HepG2 (cell line): ENCODE measurements around the gene UBFD1. TPM values are rescaled to one million over a fixed set of nuclear protein-coding genes. Genes with fewer than 3 reads are reported as not detected.

ENCODE experiments used
- CBX5 ChIP-seq: sonication (generic); formaldehyde crosslinking; IDR thresholded peaks from 2 replicates; pipeline ENCODE4 v1.4.0; 2020; ENCODE audit warnings: missing genetic modification reagents, borderline replicate concordance
- ELF3 ChIP-seq: IDR thresholded peaks from 2 replicates; pipeline ENCODE4 v1.6.1; 2016; ENCODE audit warnings: missing genetic modification reagents, missing compliant biosample characterization
- ERF ChIP-seq: IDR thresholded peaks from 2 replicates; pipeline ENCODE4 v1.6.1; 2018; ENCODE audit warnings: missing biosample characterization, missing genetic modification reagents
- ETV5 ChIP-seq: IDR thresholded peaks from 2 replicates; pipeline ENCODE4 v1.6.1; 2018; ENCODE audit warnings: missing biosample characterization, missing genetic modification reagents, inconsistent platforms, borderline replicate concordance
- FOXK1 ChIP-seq: sonication (generic); formaldehyde crosslinking; IDR thresholded peaks from 2 replicates; pipeline ENCODE4 v1.4.0; 2020; ENCODE audit warnings: low read depth, missing genetic modification reagents, borderline replicate concordance
- GABPA ChIP-seq, 2 experiments: IDR thresholded peaks; 2 replicates each; pipeline ENCODE4 v1.6.1; 2011 to 2016; ENCODE audit warnings: low read depth in 2 of 2, low read length in 1 of 2, missing biosample characterization in 1 of 2, missing genetic modification characterization in 1 of 2
- HMG20A ChIP-seq: IDR thresholded peaks from 2 replicates; pipeline ENCODE4 v1.6.1; 2016; ENCODE audit warnings: borderline replicate concordance
- HNF4G ChIP-seq, 2 experiments: sonication (generic) in 1 of 2; formaldehyde crosslinking in 1 of 2; IDR thresholded peaks; 2 replicates each; pipeline versions ENCODE4 v1.4.0 to v1.6.1; 2011 to 2020; ENCODE audit warnings: borderline replicate concordance in 2 of 2, low read depth in 2 of 2, mild to moderate bottlenecking in 2 of 2, low read length in 1 of 2, missing genetic modification reagents in 1 of 2, moderate library complexity in 1 of 2
- HOMEZ ChIP-seq: IDR thresholded peaks from 2 replicates; pipeline ENCODE4 v1.6.1; 2016; ENCODE audit warnings: low read depth
- IKZF5 ChIP-seq: IDR thresholded peaks from 2 replicates; pipeline ENCODE4 v1.6.1; 2018; ENCODE audit warnings: missing genetic modification reagents, mild to moderate bottlenecking, missing compliant biosample characterization
- KAT8 ChIP-seq: IDR thresholded peaks from 2 replicates; pipeline ENCODE4 v1.6.1; 2016; ENCODE audit warnings: missing genetic modification reagents, missing compliant biosample characterization
- KLF12 ChIP-seq: sonication (generic); formaldehyde crosslinking; IDR thresholded peaks from 2 replicates; pipeline ENCODE4 v1.4.0; 2020; ENCODE audit warnings: missing genetic modification reagents, borderline replicate concordance
- MED1 ChIP-seq: sonication (generic); formaldehyde crosslinking; IDR thresholded peaks from 2 replicates; pipeline ENCODE4 v1.4.0; 2020; ENCODE audit warnings: missing genetic modification reagents
- MIXL1 ChIP-seq: IDR thresholded peaks from 2 replicates; pipeline ENCODE4 v1.6.1; 2016
- MXI1 ChIP-seq: IDR thresholded peaks from 3 replicates; pipeline ENCODE4 v1.6.1; 2012; ENCODE audit warnings: low read depth, low read length, inconsistent platforms, borderline replicate concordance
- PAX8 ChIP-seq: sonication (generic); formaldehyde crosslinking; IDR thresholded peaks from 2 replicates; pipeline ENCODE4 v1.8.0; 2022; ENCODE audit warnings: mild to moderate bottlenecking, missing genetic modification reagents, borderline replicate concordance
- RAD51 ChIP-seq: fragments of 450-650 bp; IDR thresholded peaks from 2 replicates; pipeline ENCODE4 v1.6.1; 2016; ENCODE audit warnings: borderline replicate concordance
- RARA ChIP-seq: IDR thresholded peaks from 2 replicates; pipeline ENCODE4 v1.6.1; 2016; ENCODE audit warnings: missing genetic modification reagents, missing compliant biosample characterization
- SKI ChIP-seq: fragments of 450-650 bp; IDR thresholded peaks from one replicate; pipeline ENCODE4 v1.6.1; 2018; ENCODE audit warnings: mild to moderate bottlenecking; ENCODE audit not compliant: partially characterized antibody
- SMAD3 ChIP-seq: sonication (generic); formaldehyde crosslinking; IDR thresholded peaks from 2 replicates; pipeline ENCODE4 v1.4.0; 2020; ENCODE audit warnings: missing genetic modification reagents
- SP5 ChIP-seq: IDR thresholded peaks from 2 replicates; pipeline ENCODE4 v1.6.1; 2016; ENCODE audit warnings: low read depth, borderline replicate concordance
- SPEN ChIP-seq: sonication (generic); formaldehyde crosslinking; IDR thresholded peaks from 2 replicates; pipeline ENCODE4 v1.5.1; 2020; ENCODE audit warnings: low read depth, mild to moderate bottlenecking, missing genetic modification reagents
- SRSF9 ChIP-seq: fragments of 200-400 bp; formaldehyde crosslinking; IDR thresholded peaks from 2 replicates; pipeline ENCODE4 v1.6.1; 2018; ENCODE audit warnings: borderline replicate concordance, mild to moderate bottlenecking, low read depth, low read length; ENCODE audit not compliant: insufficient read depth, poor library complexity, severe bottlenecking
- THAP11 ChIP-seq: IDR thresholded peaks from 2 replicates; pipeline ENCODE4 v1.6.1; 2016; ENCODE audit warnings: missing biosample characterization, missing genetic modification reagents
- ZBTB3 ChIP-seq: sonication (generic); formaldehyde crosslinking; IDR thresholded peaks from 2 replicates; pipeline ENCODE4 v1.4.0; 2020; ENCODE audit warnings: low read depth, mild to moderate bottlenecking, moderate library complexity, missing genetic modification reagents, borderline replicate concordance
- ZKSCAN8 ChIP-seq: IDR thresholded peaks from 2 replicates; pipeline ENCODE4 v1.6.1; 2016; ENCODE audit warnings: borderline replicate concordance, missing genetic modification reagents, missing compliant biosample characterization
- ZNF230 ChIP-seq: sonication (generic); formaldehyde crosslinking; IDR thresholded peaks from 2 replicates; pipeline ENCODE4 v1.4.0; 2020; ENCODE audit warnings: mild to moderate bottlenecking, missing genetic modification reagents
- ZNF781 ChIP-seq: sonication (generic); formaldehyde crosslinking; IDR thresholded peaks from 2 replicates; pipeline ENCODE4 v1.5.1; 2020; ENCODE audit warnings: borderline replicate concordance, mild to moderate bottlenecking, missing genetic modification reagents; ENCODE audit errors: not compliant biosample characterization
- ZSCAN22 ChIP-seq: sonication (generic); formaldehyde crosslinking; IDR thresholded peaks from 2 replicates; pipeline ENCODE4 v1.4.0; 2020; ENCODE audit warnings: mild to moderate bottlenecking, missing genetic modification reagents
- polyA plus RNA-seq, 8 experiments: library from polyadenylated mRNA; depleted of rRNA in 3 of 8; stranded (reverse) in 7 of 8; unstranded in 1 of 8; fragments of >200 nt; fragmentation: Illumina TruSeq in 4 of 8; extraction: Trizol in 4 of 8; gene quantifications; 2 replicates each; pipeline versions ENCODE4 v1.2.1 to v1.2.3, GENCODE V29; 2011 to 2016; ENCODE audit warnings: low read depth in 4 of 8, missing spikeins in 1 of 8, mixed read lengths in 1 of 8; ENCODE audit not compliant: insufficient read depth in 1 of 8
- total RNA-seq, 5 experiments: library from RNA; depleted of rRNA; stranded (reverse); fragments of >200 nt; fragmentation: Illumina TruSeq; extraction: Trizol; gene quantifications; 2 replicates each; pipeline ENCODE4 v1.2.3, GENCODE V29; 2016; ENCODE audit warnings: low read depth in 1 of 5

Gene UBFD1
- total and polyA plus RNA-seq, 2 of the 13 experiments (the other 11 are each of a cell fraction or from before 2014, with no cell fraction given), result 100 to 111 TPM

GRCh38 chr16:23537390-23537789, 20.1 kb upstream of the UBFD1 start (continued):
- TF ChIP-seq HNF4G (IDR thresholded peaks at IDR 0.05; ENCODE audit: borderline replicate concordance, low read depth, low read length), result peak; percentile 36; the same call in 1 of the 2 replicates
- TF ChIP-seq HNF4G (CRISPR knock-in tag; IDR thresholded peaks at IDR 0.05; ENCODE audit: borderline replicate concordance, low read depth), result no peak
- peak; percentile 29; the same call in 1 of the 2 replicates for TF ChIP-seq CBX5 (CRISPR knock-in tag)
- no peak for TF ChIP-seq KLF12 (CRISPR knock-in tag)
- no peak for TF ChIP-seq SRSF9
- TF ChIP-seq ZNF230 (CRISPR knock-in tag), result no peak
- TF ChIP-seq KAT8, result peak; percentile 50
- peak; percentile 34; the same call in 1 of the 2 replicates for TF ChIP-seq THAP11 (CRISPR knock-in tag)
- peak; percentile 47; the same call in 1 of the 2 replicates for TF ChIP-seq ERF (CRISPR knock-in tag)
- peak; percentile 48 for TF ChIP-seq IKZF5 (CRISPR knock-in tag)
- peak; percentile 62 for TF ChIP-seq SKI
- TF ChIP-seq MIXL1 (CRISPR knock-in tag), result peak; percentile 78
- TF ChIP-seq RAD51, result 0 out of 2 replicates have a peak, but pooled peaks have one; percentile 14
- 0 out of 2 replicates have a peak, but pooled peaks have one; percentile 50 for TF ChIP-seq HOMEZ (CRISPR knock-in tag)
- 0 out of 2 replicates have a peak, but pooled peaks have one; percentile 37 for TF ChIP-seq ZKSCAN8 (CRISPR knock-in tag)
- TF ChIP-seq ZNF781 (CRISPR knock-in tag), result no peak
- TF ChIP-seq ELF3, result peak; percentile 74
- peak; percentile 36; the same call in 1 of the 2 replicates for TF ChIP-seq ETV5
- 0 out of 2 replicates have a peak, but pooled peaks have one; percentile 29 for TF ChIP-seq SPEN
- TF ChIP-seq ZSCAN22, result no peak
- TF ChIP-seq MXI1, result peak; percentile 43; the same call in 1 of the 3 replicates
- 0 out of 2 replicates have a peak, but pooled peaks have one; percentile 27 for TF ChIP-seq SMAD3 (CRISPR knock-in tag)
- TF ChIP-seq PAX8 (CRISPR knock-in tag), result no peak
- TF ChIP-seq GABPA (IDR thresholded peaks at IDR 0.05; ENCODE audit: low read depth, low read length), result no peak
- 0 out of 2 replicates have a peak, but pooled peaks have one; percentile 16 for TF ChIP-seq GABPA (CRISPR knock-in tag; IDR thresholded peaks at IDR 0.05; ENCODE audit: low read depth)
- TF ChIP-seq RARA (CRISPR knock-in tag), result peak; percentile 63; the same call in 1 of the 2 replicates
- peak; percentile 38; the same call in 1 of the 2 replicates for TF ChIP-seq HMG20A (CRISPR knock-in tag)
- TF ChIP-seq SP5, result no peak
- peak; percentile 59; the same call in 1 of the 2 replicates for TF ChIP-seq FOXK1
- TF ChIP-seq ZBTB3 (CRISPR knock-in tag), result 0 out of 2 replicates have a peak, but pooled peaks have one; percentile 50
- TF ChIP-seq MED1 (CRISPR knock-in tag), result peak; percentile 69
